ENCODE measurements around the gene SGCD.

Gene SGCD

DNA sequence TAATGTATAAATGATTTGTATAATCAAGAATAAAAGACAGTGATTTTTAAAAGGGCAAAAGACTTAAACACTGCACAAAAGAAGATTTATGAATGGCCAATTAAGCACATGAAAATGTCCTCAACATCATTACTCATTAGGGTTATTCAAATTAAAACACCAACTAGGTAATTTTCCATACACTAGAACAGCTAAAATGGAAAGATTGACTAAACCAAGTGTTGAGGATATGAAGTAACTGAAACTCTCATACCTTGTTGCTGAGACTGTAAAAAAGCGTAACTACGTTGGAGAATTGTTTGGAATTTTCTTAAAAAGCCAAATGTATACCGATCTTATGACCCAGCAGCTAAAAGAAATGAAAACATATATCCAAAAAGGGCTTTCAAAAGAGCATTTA lies 144.9 kb downstream of the SGCD start (continued):
- TF ChIP-seq ZC3H10 (CRISPR knock-in tag; IDR thresholded peaks at IDR 0.05) (no peak), ZFP30 (CRISPR knock-in tag; IDR thresholded peaks at IDR 0.05) (no peak), ISL1 (CRISPR knock-in tag; IDR thresholded peaks at IDR 0.05) (no peak), ESRRG (CRISPR knock-in tag; IDR thresholded peaks at IDR 0.05) (no peak), ZNF8 (CRISPR knock-in tag; IDR thresholded peaks at IDR 0.05) (no peak), OSR1 (CRISPR knock-in tag; IDR thresholded peaks at IDR 0.05) (no peak)

DNA sequence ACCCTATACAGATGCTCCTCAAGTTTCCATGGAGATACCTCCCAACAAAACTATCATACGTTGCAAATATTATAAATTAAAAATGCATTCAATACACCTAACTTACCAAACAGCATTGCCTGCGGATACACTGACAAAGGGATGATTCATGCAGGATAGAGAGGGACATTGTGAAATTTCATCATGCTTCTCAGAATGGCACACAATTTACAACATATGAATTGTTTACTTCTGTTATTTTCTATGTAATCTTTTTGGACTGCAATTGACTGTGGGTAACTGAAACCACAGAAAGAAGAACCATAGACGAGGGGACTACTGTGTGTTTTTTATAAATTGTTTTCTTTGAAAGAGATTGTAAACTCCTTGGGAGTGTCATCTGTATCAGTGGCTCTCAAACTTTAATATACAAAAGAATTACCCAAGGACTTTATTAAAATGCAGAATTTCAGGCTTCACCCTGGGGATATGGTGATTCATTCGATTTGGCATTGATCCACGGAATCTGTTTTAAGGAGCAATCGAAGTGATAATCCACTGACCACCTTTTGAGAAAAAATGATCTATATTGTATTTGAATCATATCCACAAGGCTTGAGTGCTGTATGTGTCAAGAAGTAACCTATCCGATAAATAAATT lies 146.4 kb downstream of the SGCD start:
- ATAC-seq: no peak
- TF ChIP-seq RARB (CRISPR knock-in tag; IDR thresholded peaks at IDR 0.05): no peak
- no peak for TF ChIP-seq ZC3H10 (CRISPR knock-in tag; IDR thresholded peaks at IDR 0.05)
- TF ChIP-seq, protein P1, sequence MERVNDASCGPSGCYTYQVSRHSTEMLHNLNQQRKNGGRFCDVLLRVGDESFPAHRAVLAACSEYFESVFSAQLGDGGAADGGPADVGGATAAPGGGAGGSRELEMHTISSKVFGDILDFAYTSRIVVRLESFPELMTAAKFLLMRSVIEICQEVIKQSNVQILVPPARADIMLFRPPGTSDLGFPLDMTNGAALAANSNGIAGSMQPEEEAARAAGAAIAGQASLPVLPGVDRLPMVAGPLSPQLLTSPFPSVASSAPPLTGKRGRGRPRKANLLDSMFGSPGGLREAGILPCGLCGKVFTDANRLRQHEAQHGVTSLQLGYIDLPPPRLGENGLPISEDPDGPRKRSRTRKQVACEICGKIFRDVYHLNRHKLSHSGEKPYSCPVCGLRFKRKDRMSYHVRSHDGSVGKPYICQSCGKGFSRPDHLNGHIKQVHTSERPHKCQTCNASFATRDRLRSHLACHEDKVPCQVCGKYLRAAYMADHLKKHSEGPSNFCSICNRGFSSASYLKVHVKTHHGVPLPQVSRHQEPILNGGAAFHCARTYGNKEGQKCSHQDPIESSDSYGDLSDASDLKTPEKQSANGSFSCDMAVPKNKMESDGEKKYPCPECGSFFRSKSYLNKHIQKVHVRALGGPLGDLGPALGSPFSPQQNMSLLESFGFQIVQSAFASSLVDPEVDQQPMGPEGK (CRISPR knock-in tag; IDR thresholded peaks at IDR 0.05; ENCODE audit: borderline replicate concordance): no peak
- TF ChIP-seq, protein P2, sequence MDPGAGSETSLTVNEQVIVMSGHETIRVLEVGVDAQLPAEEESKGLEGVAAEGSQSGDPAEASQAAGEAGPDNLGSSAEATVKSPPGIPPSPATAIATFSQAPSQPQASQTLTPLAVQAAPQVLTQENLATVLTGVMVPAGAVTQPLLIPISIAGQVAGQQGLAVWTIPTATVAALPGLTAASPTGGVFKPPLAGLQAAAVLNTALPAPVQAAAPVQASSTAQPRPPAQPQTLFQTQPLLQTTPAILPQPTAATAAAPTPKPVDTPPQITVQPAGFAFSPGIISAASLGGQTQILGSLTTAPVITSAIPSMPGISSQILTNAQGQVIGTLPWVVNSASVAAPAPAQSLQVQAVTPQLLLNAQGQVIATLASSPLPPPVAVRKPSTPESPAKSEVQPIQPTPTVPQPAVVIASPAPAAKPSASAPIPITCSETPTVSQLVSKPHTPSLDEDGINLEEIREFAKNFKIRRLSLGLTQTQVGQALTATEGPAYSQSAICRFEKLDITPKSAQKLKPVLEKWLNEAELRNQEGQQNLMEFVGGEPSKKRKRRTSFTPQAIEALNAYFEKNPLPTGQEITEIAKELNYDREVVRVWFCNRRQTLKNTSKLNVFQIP (CRISPR knock-in tag; IDR thresholded peaks at IDR 0.05; ENCODE audit: borderline replicate concordance, low read depth): no peak
- no peak for TF ChIP-seq PPARA (CRISPR knock-in tag; IDR thresholded peaks at IDR 0.05; ENCODE audit: borderline replicate concordance)
- no peak for TF ChIP-seq ZNF70 (CRISPR knock-in tag; IDR thresholded peaks at IDR 0.05)
- no peak for TF ChIP-seq ZNF565 (CRISPR knock-in tag; conservative IDR thresholded peaks at IDR 0.05; ENCODE audit: low read depth)
- TF ChIP-seq ISL1 (CRISPR knock-in tag; IDR thresholded peaks at IDR 0.05): no peak
- TF ChIP-seq CSDC2 (CRISPR knock-in tag; IDR thresholded peaks at IDR 0.05): no peak
- no peak for TF ChIP-seq GLIS3 (CRISPR knock-in tag; IDR thresholded peaks at IDR 0.05)
- TF ChIP-seq ZFP30 (CRISPR knock-in tag; IDR thresholded peaks at IDR 0.05): no peak
- TF ChIP-seq ZFP3 (CRISPR knock-in tag; IDR thresholded peaks at IDR 0.05): no peak
- TF ChIP-seq, protein P3, sequence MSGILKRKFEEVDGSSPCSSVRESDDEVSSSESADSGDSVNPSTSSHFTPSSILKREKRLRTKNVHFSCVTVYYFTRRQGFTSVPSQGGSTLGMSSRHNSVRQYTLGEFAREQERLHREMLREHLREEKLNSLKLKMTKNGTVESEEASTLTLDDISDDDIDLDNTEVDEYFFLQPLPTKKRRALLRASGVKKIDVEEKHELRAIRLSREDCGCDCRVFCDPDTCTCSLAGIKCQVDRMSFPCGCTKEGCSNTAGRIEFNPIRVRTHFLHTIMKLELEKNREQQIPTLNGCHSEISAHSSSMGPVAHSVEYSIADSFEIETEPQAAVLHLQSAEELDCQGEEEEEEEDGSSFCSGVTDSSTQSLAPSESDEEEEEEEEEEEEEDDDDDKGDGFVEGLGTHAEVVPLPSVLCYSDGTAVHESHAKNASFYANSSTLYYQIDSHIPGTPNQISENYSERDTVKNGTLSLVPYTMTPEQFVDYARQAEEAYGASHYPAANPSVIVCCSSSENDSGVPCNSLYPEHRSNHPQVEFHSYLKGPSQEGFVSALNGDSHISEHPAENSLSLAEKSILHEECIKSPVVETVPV (CRISPR knock-in tag; IDR thresholded peaks at IDR 0.05): no peak
- no peak for TF ChIP-seq TOX (CRISPR knock-in tag; IDR thresholded peaks at IDR 0.05; ENCODE audit: borderline replicate concordance)
- TF ChIP-seq SNAI2 (CRISPR knock-in tag; IDR thresholded peaks at IDR 0.05): no peak
- TF ChIP-seq, protein P4, sequence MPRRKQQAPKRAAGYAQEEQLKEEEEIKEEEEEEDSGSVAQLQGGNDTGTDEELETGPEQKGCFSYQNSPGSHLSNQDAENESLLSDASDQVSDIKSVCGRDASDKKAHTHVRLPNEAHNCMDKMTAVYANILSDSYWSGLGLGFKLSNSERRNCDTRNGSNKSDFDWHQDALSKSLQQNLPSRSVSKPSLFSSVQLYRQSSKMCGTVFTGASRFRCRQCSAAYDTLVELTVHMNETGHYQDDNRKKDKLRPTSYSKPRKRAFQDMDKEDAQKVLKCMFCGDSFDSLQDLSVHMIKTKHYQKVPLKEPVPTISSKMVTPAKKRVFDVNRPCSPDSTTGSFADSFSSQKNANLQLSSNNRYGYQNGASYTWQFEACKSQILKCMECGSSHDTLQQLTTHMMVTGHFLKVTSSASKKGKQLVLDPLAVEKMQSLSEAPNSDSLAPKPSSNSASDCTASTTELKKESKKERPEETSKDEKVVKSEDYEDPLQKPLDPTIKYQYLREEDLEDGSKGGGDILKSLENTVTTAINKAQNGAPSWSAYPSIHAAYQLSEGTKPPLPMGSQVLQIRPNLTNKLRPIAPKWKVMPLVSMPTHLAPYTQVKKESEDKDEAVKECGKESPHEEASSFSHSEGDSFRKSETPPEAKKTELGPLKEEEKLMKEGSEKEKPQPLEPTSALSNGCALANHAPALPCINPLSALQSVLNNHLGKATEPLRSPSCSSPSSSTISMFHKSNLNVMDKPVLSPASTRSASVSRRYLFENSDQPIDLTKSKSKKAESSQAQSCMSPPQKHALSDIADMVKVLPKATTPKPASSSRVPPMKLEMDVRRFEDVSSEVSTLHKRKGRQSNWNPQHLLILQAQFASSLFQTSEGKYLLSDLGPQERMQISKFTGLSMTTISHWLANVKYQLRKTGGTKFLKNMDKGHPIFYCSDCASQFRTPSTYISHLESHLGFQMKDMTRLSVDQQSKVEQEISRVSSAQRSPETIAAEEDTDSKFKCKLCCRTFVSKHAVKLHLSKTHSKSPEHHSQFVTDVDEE (CRISPR knock-in tag; IDR thresholded peaks at IDR 0.05): no peak
- TF ChIP-seq, protein P5, sequence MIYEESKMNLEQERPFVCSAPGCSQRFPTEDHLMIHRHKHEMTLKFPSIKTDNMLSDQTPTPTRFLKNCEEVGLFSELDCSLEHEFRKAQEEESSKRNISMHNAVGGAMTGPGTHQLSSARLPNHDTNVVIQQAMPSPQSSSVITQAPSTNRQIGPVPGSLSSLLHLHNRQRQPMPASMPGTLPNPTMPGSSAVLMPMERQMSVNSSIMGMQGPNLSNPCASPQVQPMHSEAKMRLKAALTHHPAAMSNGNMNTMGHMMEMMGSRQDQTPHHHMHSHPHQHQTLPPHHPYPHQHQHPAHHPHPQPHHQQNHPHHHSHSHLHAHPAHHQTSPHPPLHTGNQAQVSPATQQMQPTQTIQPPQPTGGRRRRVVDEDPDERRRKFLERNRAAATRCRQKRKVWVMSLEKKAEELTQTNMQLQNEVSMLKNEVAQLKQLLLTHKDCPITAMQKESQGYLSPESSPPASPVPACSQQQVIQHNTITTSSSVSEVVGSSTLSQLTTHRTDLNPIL (CRISPR knock-in tag; IDR thresholded peaks at IDR 0.05; ENCODE audit: low read depth): no peak
- TF ChIP-seq ESRRG (CRISPR knock-in tag; IDR thresholded peaks at IDR 0.05): no peak

DNA sequence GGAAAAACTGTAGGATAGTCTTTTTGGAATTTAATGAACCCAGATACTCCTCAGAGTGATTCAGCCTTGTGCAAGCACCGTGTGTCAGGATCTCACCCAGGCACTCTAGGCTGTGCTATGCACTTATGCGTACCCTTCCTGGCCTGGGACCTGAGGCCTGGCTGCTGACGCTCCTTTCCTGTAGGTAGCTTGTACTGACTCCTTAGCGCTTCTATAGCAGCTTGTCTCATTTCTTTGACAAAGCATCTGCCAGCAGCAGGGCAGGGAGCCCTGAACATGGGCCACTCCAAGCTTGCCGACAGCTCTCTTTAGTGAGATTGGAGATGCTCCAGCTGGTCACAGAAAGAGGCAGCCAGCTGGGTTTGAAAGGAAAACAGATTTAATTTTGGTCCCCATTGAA lies 147.3 kb downstream of the SGCD start:
- ATAC-seq: no peak
- TF ChIP-seq ARNTL (CRISPR knock-in tag; IDR thresholded peaks at IDR 0.05; ENCODE audit: borderline replicate concordance, low read depth): no peak
- TF ChIP-seq, protein P2 (CRISPR knock-in tag; IDR thresholded peaks at IDR 0.05; ENCODE audit: borderline replicate concordance, low read depth): no peak
- TF ChIP-seq BACH2 (CRISPR knock-in tag; IDR thresholded peaks at IDR 0.05; ENCODE audit: borderline replicate concordance): no peak
- no peak for TF ChIP-seq PPARA (CRISPR knock-in tag; IDR thresholded peaks at IDR 0.05; ENCODE audit: borderline replicate concordance)
- no peak for TF ChIP-seq RARB (CRISPR knock-in tag; IDR thresholded peaks at IDR 0.05)
- TF ChIP-seq, protein P3 (CRISPR knock-in tag; IDR thresholded peaks at IDR 0.05): no peak
- no peak for TF ChIP-seq ISL1 (CRISPR knock-in tag; IDR thresholded peaks at IDR 0.05)
